B cell (primary cell): Measurements from ENCODE around the gene MC1R.

Experiments used
- EZH2 ChIP-seq: IDR thresholded peaks from 2 replicates; pipeline ENCODE4 v1.6.1; 2012; ENCODE audit warnings: borderline replicate concordance, low read depth, mild to moderate bottlenecking, moderate library complexity, low read length; ENCODE audit not compliant: insufficient read depth, poor library complexity, severe bottlenecking
- TF ChIP-seq, protein P1 (sequence below): fragments of 200-600 bp; IDR thresholded peaks from one replicate; pipeline ENCODE4 v1.8.0; 2022; ENCODE audit warnings: antibody characterized with exemption, mild to moderate bottlenecking

DNA sequence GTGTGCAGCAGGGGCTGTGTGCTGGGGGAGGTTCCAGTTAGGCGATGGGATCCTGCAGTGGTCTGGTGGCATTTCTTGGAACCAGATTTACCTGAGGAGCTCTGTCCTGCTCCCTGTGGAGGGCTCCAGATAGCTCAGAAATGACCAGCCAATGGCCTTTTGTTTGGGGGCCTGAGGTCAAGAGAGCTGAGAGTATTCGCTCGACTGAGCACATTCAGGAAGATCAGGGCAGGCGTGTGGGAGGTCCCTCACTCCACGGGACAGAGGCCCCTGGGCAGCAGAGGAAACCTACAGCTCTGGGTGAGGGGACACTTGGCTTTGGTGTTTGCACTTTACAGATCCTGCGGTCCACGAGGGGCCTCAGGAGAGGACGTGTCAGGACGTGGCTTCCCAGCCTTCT, 48.1 kb downstream of the MC1R start:
- TF ChIP-seq, protein P1, sequence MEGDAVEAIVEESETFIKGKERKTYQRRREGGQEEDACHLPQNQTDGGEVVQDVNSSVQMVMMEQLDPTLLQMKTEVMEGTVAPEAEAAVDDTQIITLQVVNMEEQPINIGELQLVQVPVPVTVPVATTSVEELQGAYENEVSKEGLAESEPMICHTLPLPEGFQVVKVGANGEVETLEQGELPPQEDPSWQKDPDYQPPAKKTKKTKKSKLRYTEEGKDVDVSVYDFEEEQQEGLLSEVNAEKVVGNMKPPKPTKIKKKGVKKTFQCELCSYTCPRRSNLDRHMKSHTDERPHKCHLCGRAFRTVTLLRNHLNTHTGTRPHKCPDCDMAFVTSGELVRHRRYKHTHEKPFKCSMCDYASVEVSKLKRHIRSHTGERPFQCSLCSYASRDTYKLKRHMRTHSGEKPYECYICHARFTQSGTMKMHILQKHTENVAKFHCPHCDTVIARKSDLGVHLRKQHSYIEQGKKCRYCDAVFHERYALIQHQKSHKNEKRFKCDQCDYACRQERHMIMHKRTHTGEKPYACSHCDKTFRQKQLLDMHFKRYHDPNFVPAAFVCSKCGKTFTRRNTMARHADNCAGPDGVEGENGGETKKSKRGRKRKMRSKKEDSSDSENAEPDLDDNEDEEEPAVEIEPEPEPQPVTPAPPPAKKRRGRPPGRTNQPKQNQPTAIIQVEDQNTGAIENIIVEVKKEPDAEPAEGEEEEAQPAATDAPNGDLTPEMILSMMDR = no peak
- no peak for TF ChIP-seq EZH2
